GM21526 (cell line): ENCODE data around the gene KRT85.

Experiments
- ATAC-seq: cut with Tn5 transposase; IDR thresholded peaks from one replicate; pipeline ENCODE4 v1.9.1; 2021; ENCODE audit warnings: moderate library complexity; ENCODE audit not compliant: unreplicated experiment, low FRiP score

The KRT85 gene

GRCh38 chr12:52369809-52370208, 2.5 kb upstream of the KRT85 start:
- ATAC-seq, result no peak

GRCh38 chr12:52369211-52369610, 1.9 kb upstream of the KRT85 start:
- no peak for ATAC-seq

GRCh38 chr12:52368508-52368907, 1.2 kb upstream of the KRT85 start:
- no peak for ATAC-seq

- ATAC-seq, result no peak
Observed at GRCh38 chr12:52367876-52368275, 595 bp upstream of the KRT85 start.

GRCh38 chr12:52364901-52365489, 2.3 kb downstream of the KRT85 start:
- ATAC-seq, result no peak

GRCh38 chr12:52364061-52364460, 3.2 kb downstream of the KRT85 start:
- no peak for ATAC-seq

- no peak for ATAC-seq
Observed at GRCh38 chr12:52363111-52363679, 4.1 kb downstream of the KRT85 start.

- no peak for ATAC-seq
Observed at GRCh38 chr12:52362118-52362726, 5.1 kb downstream of the KRT85 start.

- ATAC-seq, result no peak
Observed at GRCh38 chr12:52361553-52361952, 5.7 kb downstream of the KRT85 start.

- ATAC-seq, result no peak
Observed at GRCh38 chr12:52360663-52361271, 6.5 kb downstream of the KRT85 start.

GRCh38 chr12:52360106-52360662, 7.1 kb downstream of the KRT85 start:
- no peak for ATAC-seq

GRCh38 chr12:52359621-52360061, 7.6 kb downstream of the KRT85 start:
- no peak for ATAC-seq

GRCh38 chr12:52358575-52359350, 8.5 kb downstream of the KRT85 start:
- peak; percentile 93 for ATAC-seq

GRCh38 chr12:52356762-52357580, 10.3 kb downstream of the KRT85 start:
- ATAC-seq, result no peak

GRCh38 chr12:52356031-52356761, 11.1 kb downstream of the KRT85 start:
- ATAC-seq, result no peak

- ATAC-seq, result no peak
Observed at GRCh38 chr12:52355176-52355575, 12.1 kb downstream of the KRT85 start.

- ATAC-seq, result no peak
Observed at GRCh38 chr12:52354200-52354599, 13.1 kb downstream of the KRT85 start.

GRCh38 chr12:52353766-52354165, 13.5 kb downstream of the KRT85 start:
- ATAC-seq, result no peak

GRCh38 chr12:52352951-52353350, 14.3 kb downstream of the KRT85 start:
- ATAC-seq, result no peak
